SH-SY5Y (cell line): ENCODE measurements around the gene CD52.

Experiments used
- GATA2 ChIP-seq: IDR thresholded peaks from 2 replicates; pipeline ENCODE4 v1.6.1; 2011; ENCODE audit warnings: mild to moderate bottlenecking, low read depth, low read length
- GATA3 ChIP-seq: IDR thresholded peaks from 2 replicates; pipeline ENCODE4 v1.6.1; 2011; ENCODE audit warnings: low read depth, mild to moderate bottlenecking, low read length, moderate library complexity

Gene CD52, protein sequence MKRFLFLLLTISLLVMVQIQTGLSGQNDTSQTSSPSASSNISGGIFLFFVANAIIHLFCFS

DNA sequence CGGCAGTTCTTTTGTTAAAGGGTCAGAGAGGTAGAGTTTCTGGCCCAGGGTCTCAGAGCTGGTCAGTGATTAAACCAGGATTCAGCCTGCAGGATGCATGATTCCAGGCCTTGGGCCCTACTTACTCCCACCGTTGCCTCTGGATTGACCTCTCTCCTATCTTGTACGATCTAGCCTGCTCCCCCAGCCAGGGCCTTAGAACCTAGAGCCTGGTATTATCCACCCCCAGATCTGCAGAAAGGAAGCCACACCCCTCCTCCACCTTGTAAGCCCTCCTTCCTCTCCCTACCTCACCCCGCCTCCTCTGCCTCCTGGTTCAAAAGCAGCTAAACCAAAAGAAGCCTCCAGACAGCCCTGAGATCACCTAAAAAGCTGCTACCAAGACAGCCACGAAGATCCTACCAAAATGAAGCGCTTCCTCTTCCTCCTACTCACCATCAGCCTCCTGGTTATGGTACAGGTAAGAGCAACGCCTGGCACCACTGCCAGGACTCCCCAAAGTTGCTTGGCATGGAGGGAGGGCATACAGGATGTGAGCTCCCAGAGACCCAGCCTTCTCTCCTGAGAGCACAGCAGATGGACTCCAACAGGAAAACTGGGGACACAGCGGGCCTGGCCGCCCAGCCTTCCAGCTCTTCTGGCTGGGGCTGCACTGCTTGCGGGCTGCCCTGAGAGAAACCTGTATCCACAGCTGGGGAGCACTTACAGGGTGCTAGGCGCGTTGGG lies at the start of gene CD52:
Gene CD52 (plus strand): TSS at position 347 of the 726 bp plus-strand sequence. CDS start 60 bp downstream, at position 407.
- no peak for TF ChIP-seq GATA3
- no peak for TF ChIP-seq GATA2

DNA sequence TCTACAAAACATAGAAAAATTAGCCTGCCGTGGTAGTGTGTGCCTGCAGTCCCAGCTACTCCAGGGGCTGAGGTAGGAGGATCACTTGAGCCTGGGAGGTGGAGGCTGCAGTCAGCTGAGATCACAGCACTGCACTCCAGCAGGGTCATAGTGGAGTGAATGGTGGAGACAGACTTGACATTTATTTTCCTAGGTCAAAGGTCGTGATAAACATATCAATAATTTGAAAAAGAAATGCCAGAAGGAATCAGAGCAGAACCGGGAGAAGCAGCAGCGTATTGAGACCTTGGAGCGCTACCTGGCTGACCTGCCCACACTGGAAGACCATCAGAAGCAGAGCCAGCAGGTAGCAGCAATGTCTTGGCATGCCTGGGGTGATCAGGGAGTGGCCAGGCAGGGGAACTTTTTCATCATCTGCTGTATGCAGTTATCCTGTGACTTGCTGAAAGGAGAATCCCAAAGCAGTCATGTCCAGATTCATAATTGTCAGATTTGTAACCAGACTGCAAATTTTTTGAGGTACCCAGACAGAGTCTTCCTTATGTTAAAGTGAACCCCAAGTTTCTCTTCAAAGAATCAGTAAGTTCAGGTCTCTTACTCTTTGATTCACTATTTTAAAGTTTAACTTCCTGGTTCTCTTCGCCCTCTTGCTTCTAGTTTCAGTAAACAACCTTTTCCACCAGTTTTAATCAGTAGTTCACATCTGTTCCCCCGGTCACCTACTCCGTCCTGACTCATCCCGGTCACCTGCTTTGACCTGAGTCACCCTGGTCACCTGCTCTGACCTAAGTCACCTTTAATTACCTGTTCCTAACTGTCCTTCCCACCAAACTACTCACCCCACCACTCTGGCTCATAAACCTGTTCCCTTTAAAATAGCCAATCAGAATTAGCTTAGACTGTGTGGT lies 49.2 kb upstream of the CD52 start:
- no peak for TF ChIP-seq GATA2
- TF ChIP-seq GATA3: no peak

DNA sequence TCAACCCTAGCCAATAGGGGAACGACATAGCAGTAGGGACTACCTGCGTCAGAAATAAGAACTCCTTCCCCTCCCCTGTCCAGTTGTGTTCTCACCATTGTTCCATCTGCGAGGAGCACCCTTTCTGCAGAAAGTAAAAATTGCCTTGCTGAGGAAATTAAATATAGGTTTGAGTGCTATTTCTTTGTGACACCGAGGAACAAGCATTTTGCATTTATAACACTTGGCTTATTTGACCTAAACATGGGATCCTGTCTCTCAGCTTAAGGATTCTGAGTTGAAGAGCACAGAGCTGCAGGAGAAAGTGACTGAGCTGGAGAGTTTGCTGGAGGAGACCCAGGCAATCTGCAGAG lies 48.6 kb upstream of the CD52 start:
- TF ChIP-seq GATA2 (no peak), GATA3 (no peak)

DNA sequence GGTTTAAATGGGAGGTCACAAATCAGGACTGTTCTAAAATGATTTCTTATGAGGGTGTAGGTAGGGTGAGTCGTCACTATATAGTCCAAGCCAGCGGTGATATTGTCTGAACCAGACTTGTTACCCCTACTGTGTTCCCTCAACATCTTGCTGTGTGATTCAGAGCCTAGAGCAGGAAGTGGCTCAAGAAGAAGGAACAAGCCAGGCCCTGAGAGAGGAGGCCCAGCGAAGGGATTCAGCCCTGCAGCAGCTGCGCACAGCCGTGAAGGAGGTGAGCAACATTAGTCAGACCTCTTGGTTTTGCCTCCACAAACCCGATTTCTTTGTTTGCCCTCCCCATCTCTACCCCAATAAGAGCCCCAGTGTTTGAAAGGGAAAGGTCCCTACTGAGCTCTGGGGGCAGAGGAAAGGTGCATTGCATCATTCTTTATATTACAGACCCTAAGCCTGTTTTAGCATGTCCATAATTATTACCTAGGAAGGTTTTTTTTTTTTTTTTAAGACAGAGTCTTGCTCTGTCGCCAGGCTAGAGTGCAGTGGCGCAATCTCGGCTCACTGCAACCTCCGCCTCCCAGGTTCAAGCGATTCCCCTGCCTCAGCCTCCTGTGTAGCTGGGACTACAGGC lies 42.8 kb upstream of the CD52 start:
- TF ChIP-seq GATA2 (no peak), GATA3 (no peak)

DNA sequence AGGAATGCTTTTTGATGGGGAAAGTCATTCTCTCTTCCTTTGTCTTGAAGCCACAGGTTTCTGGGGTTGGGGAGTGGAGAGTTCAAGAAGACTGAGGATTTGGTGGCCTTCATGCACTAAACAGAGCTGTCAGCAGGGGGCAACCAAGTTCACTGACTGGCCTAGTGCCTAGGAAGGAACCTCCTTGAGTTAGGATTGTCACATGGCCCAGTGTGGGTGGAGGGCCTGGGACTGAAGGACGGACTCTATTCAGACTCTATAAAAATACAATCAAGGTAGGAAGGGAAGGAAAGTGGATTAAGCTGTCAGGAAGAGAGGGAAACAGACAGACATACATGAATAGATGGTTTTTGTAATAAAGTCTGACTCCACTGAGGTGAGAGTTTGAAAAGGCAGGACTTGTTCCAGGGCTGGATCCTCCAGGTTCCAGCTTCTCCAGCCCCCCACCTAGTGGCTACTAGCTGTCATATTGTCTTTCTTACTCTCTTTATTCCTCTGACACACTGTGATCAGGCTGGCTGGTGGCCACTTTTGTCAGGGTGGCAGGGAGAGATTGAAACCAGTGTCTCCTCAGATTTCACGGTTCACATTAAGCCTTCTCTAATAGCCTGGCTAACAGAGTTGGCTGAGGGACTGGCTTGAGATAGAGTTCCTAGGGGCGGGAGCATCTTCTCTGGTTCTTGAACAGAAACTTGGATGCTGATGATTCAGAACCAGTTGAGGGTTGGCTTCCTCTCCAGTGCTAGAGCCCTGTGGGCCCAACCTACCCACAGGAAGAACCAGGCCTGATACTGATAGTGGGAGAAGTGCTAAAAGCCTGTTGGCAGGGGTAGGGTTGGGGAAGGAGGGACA lies 42.0 kb upstream of the CD52 start:
- TF ChIP-seq GATA2 (no peak), GATA3 (no peak)

DNA sequence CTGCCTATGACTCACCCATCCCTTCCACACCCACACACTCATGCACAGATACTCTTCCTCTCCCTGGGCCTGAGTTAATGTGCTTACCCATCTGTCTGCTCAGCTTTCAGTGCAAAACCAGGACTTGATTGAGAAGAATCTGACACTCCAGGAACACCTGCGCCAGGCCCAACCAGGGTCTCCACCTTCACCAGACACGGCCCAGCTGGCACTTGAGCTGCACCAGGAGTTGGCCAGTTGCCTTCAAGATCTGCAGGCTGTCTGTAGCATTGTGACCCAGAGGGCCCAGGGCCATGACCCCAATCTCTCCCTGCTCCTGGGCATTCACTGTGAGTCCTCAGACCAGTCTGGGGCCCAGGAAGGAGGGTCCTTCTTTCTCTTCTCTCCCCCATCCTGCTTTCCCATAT lies 41.3 kb upstream of the CD52 start:
- TF ChIP-seq GATA3 (no peak), GATA2 (no peak)

DNA sequence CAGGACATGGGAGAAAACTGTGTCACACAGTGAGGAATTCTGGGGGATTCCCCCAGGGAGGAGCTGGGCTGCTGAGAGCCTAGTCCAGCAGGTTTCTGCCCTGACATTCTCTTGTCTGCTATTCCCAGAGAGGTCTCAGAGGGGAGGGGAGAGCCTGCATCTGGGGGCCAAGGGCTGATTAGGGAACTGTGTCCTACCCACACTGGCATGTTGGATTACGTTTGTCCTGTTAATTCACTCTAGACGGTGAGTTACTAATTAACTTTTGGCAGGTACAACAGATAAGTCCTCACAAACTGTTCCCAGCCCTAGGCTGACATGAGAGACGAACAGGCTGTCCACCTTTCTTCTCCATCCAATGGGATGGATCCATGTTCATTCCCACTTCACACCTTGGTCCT lies 40.5 kb upstream of the CD52 start:
- TF ChIP-seq GATA2 (no peak), GATA3 (no peak)

DNA sequence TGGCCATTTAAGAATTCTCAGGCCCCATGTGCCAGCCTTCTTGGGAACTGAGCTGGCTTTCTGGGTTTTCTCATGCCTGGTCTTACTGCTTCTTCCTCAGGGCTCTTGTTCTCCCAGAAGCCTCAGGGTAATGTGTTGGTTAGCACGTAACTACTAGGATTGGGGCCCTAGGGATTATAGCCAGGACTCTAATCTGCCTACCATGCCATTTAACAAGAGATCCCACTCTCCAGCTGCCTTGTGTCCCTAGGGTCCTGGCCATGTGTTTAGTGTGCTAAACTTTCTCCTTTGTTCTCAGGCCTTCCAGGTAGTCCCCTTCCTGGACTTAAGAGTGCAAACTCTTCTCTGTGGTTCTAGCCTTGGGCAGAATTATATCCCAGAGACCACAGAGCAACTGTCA lies 40.0 kb upstream of the CD52 start:
- TF ChIP-seq GATA2 (no peak), GATA3 (no peak)

DNA sequence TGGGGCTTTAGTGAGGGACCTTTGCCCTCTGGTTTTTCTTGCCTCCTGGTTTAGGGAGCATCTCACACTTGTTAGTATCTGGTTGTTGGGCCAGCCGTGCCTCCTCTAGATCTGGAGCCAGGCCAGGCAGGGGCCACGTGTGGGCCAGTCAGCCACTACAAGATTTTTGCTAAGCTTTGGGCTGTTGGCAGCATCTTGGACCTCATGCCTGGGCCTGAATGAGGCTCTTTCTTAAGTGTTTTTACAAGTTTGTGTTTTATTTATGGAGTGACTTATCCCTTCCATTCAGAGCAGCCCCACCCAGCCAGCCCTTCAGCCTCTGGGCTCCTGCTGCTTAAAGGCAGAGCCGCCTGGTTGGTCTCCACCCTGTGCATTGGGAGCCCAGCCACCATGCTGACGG lies 39.5 kb upstream of the CD52 start:
- TF ChIP-seq GATA2 (no peak), GATA3 (no peak)

DNA sequence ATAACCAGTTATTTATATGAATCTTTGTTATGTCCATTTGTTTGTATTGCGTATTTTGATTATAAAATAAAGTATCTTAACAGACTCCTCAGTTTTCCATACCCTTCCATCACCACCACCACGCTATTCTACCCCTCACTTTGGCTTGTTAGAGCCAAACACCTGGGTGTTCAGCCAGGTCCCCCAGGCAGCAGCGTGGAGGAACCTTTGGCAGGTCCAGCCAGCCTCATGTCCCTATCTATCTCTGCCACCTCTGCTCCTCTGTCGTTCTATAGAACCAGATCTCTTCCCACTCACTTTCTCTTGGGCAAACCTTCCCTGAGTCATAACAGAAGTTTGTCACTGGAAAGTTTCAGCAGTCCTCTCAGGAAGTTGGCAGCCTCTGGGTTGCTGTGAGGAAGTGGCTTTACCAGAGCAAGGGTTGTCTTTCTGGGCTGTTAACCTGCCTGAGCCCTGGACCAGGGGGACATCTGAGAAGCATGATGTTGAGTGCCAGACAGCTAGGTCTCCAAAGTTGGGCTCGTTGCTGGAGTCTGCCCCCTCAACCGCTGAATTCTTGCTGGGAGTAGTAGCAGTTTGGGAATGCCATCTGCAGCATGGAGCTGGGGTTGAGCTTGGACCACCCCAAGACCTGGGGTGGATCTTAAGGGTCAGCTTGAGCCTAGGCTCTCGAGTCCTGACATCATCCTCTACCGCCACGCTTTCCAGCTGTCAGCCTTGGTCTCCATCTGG lies 38.9 kb upstream of the CD52 start:
- TF ChIP-seq GATA2 (no peak), GATA3 (no peak)

DNA sequence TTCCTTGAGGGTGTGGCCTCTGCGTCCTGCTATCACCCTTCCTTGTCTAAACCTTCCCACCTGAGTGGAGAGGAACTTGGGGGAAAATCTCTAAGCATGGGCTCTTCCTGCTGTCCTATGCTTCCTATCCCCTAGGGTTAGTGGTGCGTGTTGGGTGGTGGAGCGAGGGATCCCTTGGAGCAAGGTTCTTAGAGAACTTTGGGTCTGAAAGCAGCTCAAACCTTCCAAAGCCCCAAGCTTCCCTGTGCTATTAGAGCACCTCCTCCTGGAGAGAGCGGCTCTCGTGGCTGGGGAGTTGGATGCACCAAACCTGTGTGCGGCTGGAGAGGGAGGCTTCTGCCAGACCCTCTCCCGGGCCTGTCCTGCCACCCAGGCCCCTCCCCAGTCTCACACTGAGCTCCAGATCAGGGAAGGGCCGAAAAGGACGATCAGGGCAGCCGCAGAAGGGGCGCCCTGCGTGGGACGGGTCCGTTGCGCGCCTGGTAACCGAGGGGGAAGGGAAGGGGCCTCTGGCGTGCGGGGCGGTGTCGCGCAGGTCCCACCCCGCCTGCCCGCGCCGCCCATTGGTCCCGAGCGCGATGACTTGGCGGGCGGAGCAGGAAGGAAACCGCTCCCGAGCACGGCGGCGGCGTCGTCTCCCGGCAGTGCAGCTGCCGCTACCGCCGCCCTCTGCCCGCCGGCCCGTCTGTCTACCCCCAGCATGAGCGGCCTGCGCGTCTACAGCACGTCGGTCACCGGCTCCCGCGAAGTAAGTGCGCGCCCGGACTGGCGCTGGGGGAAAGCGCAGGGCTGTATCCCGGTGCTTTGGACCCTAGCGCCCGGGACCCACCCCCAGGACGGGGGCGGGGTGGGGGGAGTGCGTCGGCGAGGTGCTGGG lies 38.1 kb upstream of the CD52 start, which contains the start of gene SH3BGRL3:
Gene SH3BGRL3 (plus strand): TSS at position 631 of the 877 bp plus-strand sequence. CDS start 70 bp downstream, at position 701.
- TF ChIP-seq GATA3 (no peak), GATA2 (no peak)
